GM12874 (cell line): ENCODE measurements around the gene KLF3.

Experiments used
- CTCF ChIP-seq: IDR thresholded peaks from 2 replicates; pipeline ENCODE4 v1.5.1; 2011; ENCODE audit warnings: low read depth, mild to moderate bottlenecking, control low read depth, low read length, moderate library complexity; ENCODE audit not compliant: insufficient read depth

KLF3 gene

GRCh38 chr4:38694330-38694729 is 30.3 kb downstream of the KLF3 start:
- no peak for TF ChIP-seq CTCF

GRCh38 chr4:38695809-38696208 is 31.8 kb downstream of the KLF3 start:
- no peak for TF ChIP-seq CTCF

- no peak for TF ChIP-seq CTCF
Measured at GRCh38 chr4:38696697-38697096, 32.7 kb downstream of the KLF3 start.

- TF ChIP-seq CTCF: no peak
Measured at GRCh38 chr4:38698176-38698575, 34.2 kb downstream of the KLF3 start.

- TF ChIP-seq CTCF: no peak
Measured at GRCh38 chr4:38699112-38699511, 35.1 kb downstream of the KLF3 start.

GRCh38 chr4:38703635-38704034 is 39.6 kb downstream of the KLF3 start:
- no peak for TF ChIP-seq CTCF

GRCh38 chr4:38704622-38705154 is 40.7 kb downstream of the KLF3 start:
- no peak for TF ChIP-seq CTCF
